SJSA1 (cell line): ENCODE measurements around the gene GLI3. TPM values are rescaled to one million over a fixed set of nuclear protein-coding genes. Genes with fewer than 3 reads are reported as not detected.

Experiments
- DNase-seq, 2 experiments: peaks; one replicate each; pipeline ENCODE4 v3.0.0-alpha.2; 2015 to 2020; ENCODE audit warnings: low spot score in 2 of 2, low read depth in 1 of 2
- H3K27ac ChIP-seq: fragments of 250-450 bp; sonication (Bioruptor Pico); 2 replicates; pipeline ENCODE4 v1.5.1; 2020; ENCODE audit warnings: mild to moderate bottlenecking, moderate library complexity
- H3K27me3 ChIP-seq: fragments of 250-450 bp; sonication (Bioruptor Pico); replicated peaks from 2 replicates; pipeline ENCODE4 v1.5.1; 2020; ENCODE audit warnings: mild to moderate bottlenecking, moderate library complexity
- H3K36me3 ChIP-seq: fragments of 250-450 bp; sonication (Bioruptor Pico); 2 replicates; pipeline ENCODE4 v1.5.1; 2020; ENCODE audit warnings: mild to moderate bottlenecking
- H3K4me1 ChIP-seq: fragments of 250-450 bp; sonication (Bioruptor Pico); replicated peaks from 2 replicates; pipeline ENCODE4 v1.6.1; 2021; ENCODE audit warnings: mild to moderate bottlenecking
- H3K4me3 ChIP-seq: fragments of 250-450 bp; sonication (Bioruptor Pico); 2 replicates; pipeline ENCODE4 v1.5.1; 2020; ENCODE audit warnings: mild to moderate bottlenecking
- H3K9me3 ChIP-seq: fragments of 250-450 bp; sonication (Bioruptor Pico); replicated peaks from 2 replicates; pipeline ENCODE4 v1.5.1; 2020; ENCODE audit warnings: mild to moderate bottlenecking
- total RNA-seq: library from RNA; depleted of rRNA; stranded (reverse); fragments of >200 nt; shearing (Covaris generic); gene quantifications from 2 replicates; pipeline ENCODE4 v1.2.3, GENCODE V29; 2014

Gene GLI3
- total RNA-seq, 1 experiment from 2014 or later = 1.7 TPM

DNA sequence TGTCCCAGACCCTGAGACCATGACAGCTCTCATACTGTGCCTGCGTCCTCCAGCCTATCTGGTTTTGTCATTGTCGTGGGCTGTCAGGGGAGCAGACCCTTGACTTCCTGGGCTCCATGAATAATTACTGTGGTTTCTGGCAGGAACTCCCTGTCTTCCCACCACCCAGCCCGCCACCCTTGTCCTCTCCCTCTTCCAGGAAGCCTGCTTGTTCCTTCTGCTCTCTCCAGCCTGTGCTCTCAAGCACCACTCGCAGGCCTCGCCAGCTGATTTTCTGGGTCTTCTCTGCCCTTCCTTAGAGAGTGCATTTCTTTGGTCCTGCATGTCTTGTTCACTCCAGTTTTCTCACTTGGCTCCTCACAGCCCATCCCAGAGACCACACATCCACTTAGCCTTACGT, 309.6 kb downstream of the GLI3 start:
- H3K4me3 ChIP-seq = no peak overlapping the region
- DNase-seq = no peak
- no peak overlapping the region for H3K27ac ChIP-seq
- H3K4me1 ChIP-seq = peaks cover 11% of the 10 kb centered on the region
- no peaks in the 10 kb centered on the region for H3K9me3 ChIP-seq
- no peaks in the 10 kb centered on the region for H3K27me3 ChIP-seq
- H3K36me3 ChIP-seq = no peaks in the 10 kb centered on the region

DNA sequence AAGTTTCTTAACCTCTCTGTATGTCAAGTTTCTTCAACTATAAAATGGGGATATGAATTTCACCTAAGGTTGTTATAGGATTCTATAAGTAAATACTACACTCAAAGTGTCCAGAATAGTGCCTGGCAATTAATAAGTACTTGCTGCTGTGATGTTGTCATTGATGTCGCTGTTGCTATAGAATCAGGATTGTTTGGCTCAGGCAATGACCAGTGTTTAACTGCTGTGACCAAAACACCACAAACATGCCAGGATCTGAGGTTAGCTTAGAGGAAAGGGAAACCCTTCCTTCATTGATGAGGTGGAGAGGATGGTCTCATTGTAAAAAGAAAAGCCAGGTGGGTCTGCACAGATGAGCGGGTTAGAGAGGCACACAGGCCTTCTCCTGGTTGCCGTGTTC, 311.1 kb downstream of the GLI3 start:
- Histone ChIP-seq H3K27me3 (no peaks in the 10 kb centered on the region), H3K36me3 (no peaks in the 10 kb centered on the region), H3K9me3 (no peaks in the 10 kb centered on the region), H3K4me1 (peaks cover 9% of the 10 kb centered on the region), H3K27ac (no peak overlapping the region), H3K4me3 (no peak overlapping the region)
- no peak for DNase-seq

DNA sequence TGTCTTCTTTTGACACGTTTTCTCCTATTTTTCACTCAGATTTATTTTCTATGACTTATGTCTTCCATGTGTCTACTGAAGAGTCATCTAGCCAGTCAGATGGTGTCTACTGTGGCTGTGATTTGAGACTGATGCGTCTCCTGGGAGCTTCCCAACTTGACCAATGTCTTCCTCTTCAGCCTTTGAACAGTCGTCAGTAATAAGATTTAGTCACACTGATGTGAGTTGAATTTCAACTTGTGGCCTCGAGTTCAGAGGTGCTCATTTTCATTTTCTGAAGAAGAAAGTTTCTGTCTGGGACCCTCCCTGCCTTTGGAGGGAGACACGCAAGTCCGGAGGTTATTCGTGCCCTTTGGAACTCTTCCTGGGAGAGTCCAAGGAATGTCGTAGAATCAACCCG, 312.2 kb downstream of the GLI3 start:
- Histone ChIP-seq H3K27ac (no peak overlapping the region), H3K9me3 (no peaks in the 10 kb centered on the region), H3K27me3 (no peaks in the 10 kb centered on the region), H3K4me3 (no peak overlapping the region), H3K36me3 (no peaks in the 10 kb centered on the region), H3K4me1 (no peaks in the 10 kb centered on the region)
- DNase-seq = no peak

DNA sequence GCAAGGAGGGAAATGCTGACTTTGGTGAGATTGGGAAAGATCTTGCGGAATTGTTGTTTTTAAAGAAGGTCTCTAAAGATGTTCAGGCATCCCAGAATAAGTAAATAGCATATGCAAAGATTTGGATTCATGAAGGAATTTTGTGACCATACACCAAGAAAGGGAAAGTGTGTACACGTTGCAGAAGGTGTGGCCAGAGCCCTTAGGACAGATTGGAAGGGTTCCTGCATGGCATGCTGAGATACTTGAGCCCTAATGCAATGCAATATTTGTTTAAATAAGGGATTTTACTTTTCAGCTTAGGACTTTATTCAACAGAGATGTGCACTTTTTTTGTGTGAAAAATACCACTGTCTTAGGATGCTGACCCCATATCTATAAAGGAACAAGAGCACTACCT, 314.6 kb downstream of the GLI3 start:
- Histone ChIP-seq H3K9me3 (no peaks in the 10 kb centered on the region), H3K4me1 (peaks cover 17% of the 10 kb centered on the region), H3K27ac (no peak overlapping the region), H3K36me3 (no peaks in the 10 kb centered on the region), H3K27me3 (no peaks in the 10 kb centered on the region), H3K4me3 (no peak overlapping the region)
- DNase-seq = no peak

DNA sequence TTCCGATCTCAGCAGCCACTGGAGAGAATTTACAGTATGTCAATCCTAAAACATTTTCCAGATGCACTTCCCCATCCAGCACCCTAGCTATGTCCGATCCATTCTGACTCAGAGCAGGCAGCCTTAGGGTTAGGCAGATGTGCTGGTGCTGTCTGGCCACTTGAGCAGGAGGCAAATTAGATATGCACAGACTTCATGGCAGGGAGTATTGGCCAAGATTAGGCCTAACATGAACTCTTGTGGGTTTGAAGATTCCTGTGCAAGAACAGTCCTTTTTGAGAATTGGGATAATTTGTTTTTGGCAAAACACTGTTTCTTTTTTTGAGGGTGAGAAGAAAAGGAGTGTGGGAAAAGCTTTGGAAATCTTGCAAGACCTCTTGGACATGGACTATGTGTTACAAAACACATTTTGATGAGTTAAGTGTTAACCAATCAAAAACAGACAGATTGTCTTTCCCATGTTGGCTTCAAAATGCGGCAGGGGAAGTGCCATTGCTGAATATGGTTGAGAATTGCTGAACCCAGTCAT, 315.5 kb downstream of the GLI3 start:
- Histone ChIP-seq H3K27ac (no peak overlapping the region), H3K4me3 (no peak overlapping the region), H3K27me3 (no peaks in the 10 kb centered on the region), H3K4me1 (peaks cover 23% of the 10 kb centered on the region), H3K9me3 (no peaks in the 10 kb centered on the region), H3K36me3 (no peaks in the 10 kb centered on the region)
- no peak for DNase-seq

DNA sequence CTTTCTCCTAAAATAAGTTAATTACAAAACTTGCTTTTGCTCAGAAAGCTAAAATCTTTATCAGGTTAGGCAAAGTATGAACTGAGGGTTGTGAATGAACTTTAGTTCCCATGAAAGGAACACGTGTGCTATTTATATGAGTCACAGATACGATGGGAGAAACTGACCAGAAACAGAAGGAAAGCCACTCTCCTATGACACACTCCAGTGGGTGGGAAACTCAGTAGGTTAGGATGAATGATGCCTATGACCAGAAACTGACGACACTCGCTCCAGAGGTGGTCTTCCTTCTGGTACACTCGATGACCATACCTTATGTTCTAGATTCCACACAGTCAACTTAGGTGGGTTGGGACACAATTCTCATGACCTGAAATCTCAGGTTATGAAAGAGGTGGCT, 318.4 kb downstream of the GLI3 start:
- H3K4me3 ChIP-seq = no peak overlapping the region
- DNase-seq = peak in 1 of 2 experiments; percentile 42
- H3K9me3 ChIP-seq = no peaks in the 10 kb centered on the region
- peaks cover 46% of the 10 kb centered on the region for H3K4me1 ChIP-seq
- no peaks in the 10 kb centered on the region for H3K36me3 ChIP-seq
- peak overlapping the region; percentile 97; the same call in 1 of the 2 replicates for H3K27ac ChIP-seq
- no peaks in the 10 kb centered on the region for H3K27me3 ChIP-seq

DNA sequence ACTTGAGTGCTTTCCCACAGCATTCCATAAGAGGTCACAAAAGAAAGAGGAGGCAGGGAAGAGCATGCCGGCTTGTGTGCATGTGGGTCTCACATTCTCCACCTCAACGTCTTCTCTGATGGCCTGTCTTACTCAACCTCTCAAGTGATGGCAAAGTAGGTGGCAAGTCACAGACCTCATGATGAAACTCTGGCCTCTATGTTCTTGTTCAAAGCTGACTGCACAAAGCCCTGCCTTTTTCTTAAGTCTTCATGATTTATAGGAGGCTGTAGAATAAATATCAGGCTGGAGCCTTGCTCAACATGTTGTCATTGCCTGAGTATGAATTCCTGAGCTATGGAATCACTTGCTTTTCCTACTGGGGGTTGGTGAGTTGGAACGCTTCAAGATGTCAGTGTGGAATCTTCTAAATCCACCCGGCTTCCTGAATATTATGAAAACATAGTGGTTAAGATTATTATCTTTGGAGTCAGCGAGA, 320.5 kb downstream of the GLI3 start:
- peak overlapping the region; percentile 97 for H3K27ac ChIP-seq
- no peaks in the 10 kb centered on the region for H3K9me3 ChIP-seq
- peak; percentile 90 to 98 for DNase-seq
- no peaks in the 10 kb centered on the region for H3K27me3 ChIP-seq
- H3K36me3 ChIP-seq = no peaks in the 10 kb centered on the region
- H3K4me1 ChIP-seq = peaks cover 67% of the 10 kb centered on the region
- no peak overlapping the region for H3K4me3 ChIP-seq

DNA sequence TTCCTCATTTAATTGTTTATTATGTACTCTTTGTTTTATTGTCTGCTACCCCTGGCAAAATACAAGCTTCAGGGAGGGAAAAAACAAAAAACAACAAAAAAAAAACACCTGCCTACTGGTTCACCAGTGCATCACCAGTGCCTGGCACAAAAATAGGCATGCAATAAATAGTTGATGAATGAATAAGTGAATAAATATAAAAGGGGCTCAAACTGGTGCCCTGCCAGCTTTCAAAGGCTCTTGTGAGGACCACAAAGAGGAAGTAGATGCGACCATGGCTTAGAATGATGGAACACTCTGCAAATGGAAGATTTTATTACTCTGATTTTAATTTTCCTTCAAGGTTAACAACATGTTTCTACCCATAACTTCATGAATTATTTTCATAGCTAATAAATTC, 321.1 kb downstream of the GLI3 start:
- Histone ChIP-seq H3K36me3 (no peaks in the 10 kb centered on the region), H3K27me3 (no peaks in the 10 kb centered on the region), H3K4me1 (peaks cover 74% of the 10 kb centered on the region), H3K27ac (peak overlapping the region; percentile 97), H3K9me3 (no peaks in the 10 kb centered on the region), H3K4me3 (no peak overlapping the region)
- peak in 1 of 2 experiments; percentile 50 for DNase-seq

DNA sequence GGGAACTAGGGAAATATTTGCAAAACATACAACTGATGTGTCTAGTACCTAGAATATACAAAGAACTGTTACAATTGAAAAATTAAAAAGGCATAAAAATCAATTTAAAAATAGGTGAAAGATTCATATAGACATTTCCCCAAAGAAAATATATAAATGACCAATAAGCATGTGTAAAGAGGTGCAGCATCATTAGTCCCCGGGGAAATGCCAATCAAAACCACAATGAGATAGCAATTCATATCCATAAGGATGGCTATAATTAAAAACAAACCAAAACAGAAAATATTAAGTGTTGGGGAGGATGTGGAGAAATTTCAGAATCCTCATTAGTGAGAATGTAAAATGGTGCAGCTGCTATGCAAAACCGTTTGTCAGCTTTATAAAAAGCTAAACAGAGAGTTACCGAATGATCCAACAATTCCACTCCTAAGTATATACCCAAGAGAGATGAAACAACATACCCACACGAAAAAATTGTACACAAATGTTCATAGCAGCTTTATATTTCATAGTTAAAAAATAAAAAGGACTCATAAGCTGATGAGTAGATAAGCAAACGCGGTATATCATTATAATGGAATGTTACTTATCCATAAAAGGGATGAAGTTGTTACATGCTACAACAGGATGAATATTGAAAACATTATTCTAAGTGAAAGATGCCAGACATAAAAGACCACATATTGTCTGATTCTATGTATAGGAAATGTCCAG, 324.0 kb downstream of the GLI3 start:
- Histone ChIP-seq H3K9me3 (no peaks in the 10 kb centered on the region), H3K36me3 (no peaks in the 10 kb centered on the region), H3K4me3 (no peak overlapping the region), H3K27me3 (no peaks in the 10 kb centered on the region), H3K27ac (peak overlapping the region; percentile 96), H3K4me1 (peaks cover 66% of the 10 kb centered on the region)
- DNase-seq = peak in 1 of 2 experiments; percentile 49

DNA sequence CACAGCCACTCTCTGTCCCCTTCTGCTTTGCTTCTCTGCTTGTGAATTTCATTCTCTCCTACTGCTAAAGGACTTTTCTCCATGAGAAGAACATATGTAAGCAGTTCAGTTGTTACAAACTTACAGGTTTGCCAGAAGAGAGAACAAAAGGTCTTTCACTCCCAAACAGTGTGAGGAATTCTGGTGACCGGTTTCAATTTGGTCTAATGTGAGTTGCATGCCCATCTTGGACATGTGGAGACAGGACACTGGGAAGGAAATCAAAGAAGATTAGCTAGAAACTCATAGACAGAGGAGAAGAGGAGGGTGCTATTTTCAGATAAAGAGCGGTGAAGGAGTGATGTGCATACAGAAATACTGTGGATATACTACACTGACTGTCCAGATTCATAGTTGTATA, 324.6 kb downstream of the GLI3 start:
- Histone ChIP-seq H3K27me3 (no peaks in the 10 kb centered on the region), H3K4me1 (peaks cover 60% of the 10 kb centered on the region), H3K4me3 (no peak overlapping the region), H3K27ac (peak overlapping the region; percentile 96), H3K36me3 (no peaks in the 10 kb centered on the region), H3K9me3 (no peaks in the 10 kb centered on the region)
- no peak for DNase-seq

DNA sequence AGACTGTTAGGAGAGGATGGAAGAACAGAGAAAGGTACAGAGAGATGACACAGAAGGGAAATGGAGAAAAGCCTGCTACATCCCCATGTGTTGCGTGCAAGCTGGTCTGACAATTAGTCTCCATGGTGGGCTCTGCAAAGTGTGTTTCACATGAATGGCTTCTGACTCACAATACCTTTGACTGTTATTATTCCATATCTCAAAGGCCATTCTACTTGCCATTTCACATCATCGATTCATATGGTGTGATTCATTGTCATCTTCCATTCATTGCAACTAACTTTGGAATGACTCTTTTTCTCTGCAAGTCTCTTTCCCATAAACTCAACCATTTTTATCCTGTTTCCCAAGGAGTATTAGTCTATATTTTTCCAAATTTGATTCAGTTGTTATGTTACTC, 325.2 kb downstream of the GLI3 start:
- Histone ChIP-seq H3K27me3 (no peaks in the 10 kb centered on the region), H3K27ac (peak overlapping the region; percentile 96), H3K4me3 (no peak overlapping the region), H3K4me1 (peaks cover 55% of the 10 kb centered on the region), H3K9me3 (no peaks in the 10 kb centered on the region), H3K36me3 (no peaks in the 10 kb centered on the region)
- peak; percentile 86 to 89 for DNase-seq
